ENCODE data around the gene BIN1.

Gene BIN1

GRCh38 chr2:127001751-127002150, 105.2 kb downstream of the BIN1 start:
- H3K9ac ChIP-seq (ENCODE audit: low read length), result no peak overlapping the region
- no peaks in the 10 kb centered on the region for H3K4me1 ChIP-seq (ENCODE audit: low read length)
- no peaks in the 10 kb centered on the region for H3K9me3 ChIP-seq (ENCODE audit: insufficient read depth, low read length)
- no peaks in the 10 kb centered on the region for H4K20me1 ChIP-seq (ENCODE audit: insufficient read depth, low read length)
- H3K79me2 ChIP-seq (ENCODE audit: low read length), result no peaks in the 10 kb centered on the region
- H3K4me3 ChIP-seq (ENCODE audit: low read length), result no peak overlapping the region
- no peaks in the 10 kb centered on the region for H3K36me3 ChIP-seq (replicated peaks; ENCODE audit: low read depth, low read length)
- H3K27ac ChIP-seq (ENCODE audit: low read length), result no peak overlapping the region
- no peak overlapping the region for H3K4me2 ChIP-seq (ENCODE audit: low read length)
- TF ChIP-seq CTCF (IDR thresholded peaks at IDR 0.05; ENCODE audit: low read depth, low read length), result no peak
- TF ChIP-seq EZH2phosphoT487 (IDR thresholded peaks at IDR 0.05; ENCODE audit: low read depth), result no peak
- H2AFZ ChIP-seq (ENCODE audit: low read depth, low read length), result no peak overlapping the region
- 0 out of 2 replicates have a peak, but pooled peaks cover 2% of the 10 kb centered on the region for H3K27me3 ChIP-seq (ENCODE audit: low read depth, low read length)

GRCh38 chr2:127000937-127001336, 106.0 kb downstream of the BIN1 start:
- no peaks in the 10 kb centered on the region for H3K79me2 ChIP-seq (ENCODE audit: low read length)
- H3K9me3 ChIP-seq (ENCODE audit: insufficient read depth, low read length), result no peaks in the 10 kb centered on the region
- no peaks in the 10 kb centered on the region for H4K20me1 ChIP-seq (ENCODE audit: insufficient read depth, low read length)
- H3K4me2 ChIP-seq (ENCODE audit: low read length), result no peak overlapping the region
- no peak overlapping the region for H3K27ac ChIP-seq (ENCODE audit: low read length)
- H2AFZ ChIP-seq (ENCODE audit: low read depth, low read length), result no peak overlapping the region
- H3K4me3 ChIP-seq (ENCODE audit: low read length), result no peak overlapping the region
- no peaks in the 10 kb centered on the region for H3K36me3 ChIP-seq (replicated peaks; ENCODE audit: low read depth, low read length)
- no peak for TF ChIP-seq CTCF (IDR thresholded peaks at IDR 0.05; ENCODE audit: low read depth, low read length)
- no peak for TF ChIP-seq EZH2phosphoT487 (IDR thresholded peaks at IDR 0.05; ENCODE audit: low read depth)
- no peak overlapping the region for H3K9ac ChIP-seq (ENCODE audit: low read length)
- H3K27me3 ChIP-seq (ENCODE audit: low read depth, low read length), result no peaks in the 10 kb centered on the region
- H3K4me1 ChIP-seq (ENCODE audit: low read length), result no peaks in the 10 kb centered on the region

- no peaks in the 10 kb centered on the region for H3K27me3 ChIP-seq (ENCODE audit: low read depth, low read length)
- H3K36me3 ChIP-seq (replicated peaks; ENCODE audit: low read depth, low read length), result no peaks in the 10 kb centered on the region
- no peak overlapping the region for H2AFZ ChIP-seq (ENCODE audit: low read depth, low read length)
- TF ChIP-seq CTCF (IDR thresholded peaks at IDR 0.05; ENCODE audit: low read depth, low read length) (no peak), EZH2phosphoT487 (IDR thresholded peaks at IDR 0.05; ENCODE audit: low read depth) (no peak)
- H3K4me1 ChIP-seq (ENCODE audit: low read length), result no peaks in the 10 kb centered on the region
- H3K27ac ChIP-seq (ENCODE audit: low read length), result no peak overlapping the region
- H3K9ac ChIP-seq (ENCODE audit: low read length), result no peak overlapping the region
- H3K4me2 ChIP-seq (ENCODE audit: low read length), result no peak overlapping the region
- H3K9me3 ChIP-seq (ENCODE audit: insufficient read depth, low read length), result no peaks in the 10 kb centered on the region
- no peaks in the 10 kb centered on the region for H3K79me2 ChIP-seq (ENCODE audit: low read length)
- H4K20me1 ChIP-seq (ENCODE audit: insufficient read depth, low read length), result no peaks in the 10 kb centered on the region
- no peak overlapping the region for H3K4me3 ChIP-seq (ENCODE audit: low read length)
These were observed 106.8 kb downstream of the BIN1 start for GRCh38 chr2:127000194-127000593.

- H3K36me3 ChIP-seq (replicated peaks; ENCODE audit: low read depth, low read length), result no peaks in the 10 kb centered on the region
- H3K4me2 ChIP-seq (ENCODE audit: low read length), result no peak overlapping the region
- H3K9ac ChIP-seq (ENCODE audit: low read length), result no peak overlapping the region
- no peak overlapping the region for H3K27ac ChIP-seq (ENCODE audit: low read length)
- H4K20me1 ChIP-seq (ENCODE audit: insufficient read depth, low read length), result no peaks in the 10 kb centered on the region
- no peak overlapping the region for H2AFZ ChIP-seq (ENCODE audit: low read depth, low read length)
- no peaks in the 10 kb centered on the region for H3K79me2 ChIP-seq (ENCODE audit: low read length)
- H3K27me3 ChIP-seq (ENCODE audit: low read depth, low read length), result no peaks in the 10 kb centered on the region
- H3K9me3 ChIP-seq (ENCODE audit: insufficient read depth, low read length), result no peaks in the 10 kb centered on the region
- TF ChIP-seq CTCF (IDR thresholded peaks at IDR 0.05; ENCODE audit: low read depth, low read length) (no peak), EZH2phosphoT487 (IDR thresholded peaks at IDR 0.05; ENCODE audit: low read depth) (no peak)
- no peaks in the 10 kb centered on the region for H3K4me1 ChIP-seq (ENCODE audit: low read length)
- H3K4me3 ChIP-seq (ENCODE audit: low read length), result no peak overlapping the region
These were observed 107.7 kb downstream of the BIN1 start for GRCh38 chr2:126999106-126999756.
